HepG2 (cell line): Measurements from ENCODE around the gene CCDC8. TPM values are rescaled to one million over a fixed set of nuclear protein-coding genes. Genes with fewer than 3 reads are reported as not detected.
"Not testable (repeated sequence)": the region's sequence is repeated elsewhere in the genome, so short reads cannot be mapped to it uniquely, and the experiment has no call there.

Source experiments
- ATAC-seq: fragments of 200-7000 bp; cut with Tn5 transposase; 3 replicates; pipeline ENCODE4 v1.9.1; 2020; ENCODE audit warnings: mild to moderate bottlenecking, moderate library complexity
- BruUV-seq: library from RNA; stranded (reverse); fragments of 400-500 nt; replicated peaks from 2 replicates; lab custom pipeline; 2021; lab: Mats Ljungman, UMichigan
- CTCF ChIA-PET: fragments of 300-600 bp; formaldehyde crosslinking; extraction: SDS; loops from one replicate; lab custom pipeline; 2021; ENCODE audit warnings: low total read pairs, inconsistent platforms, low intra/inter-chr PET ratio; lab: Yijun Ruan, JAX
- POLR2A ChIA-PET: fragments of 350-600 bp; sonication (Branson Sonifier 250); formaldehyde crosslinking; loops from one replicate; lab custom pipeline; 2020; ENCODE audit warnings: antibody characterized with exemption, inconsistent platforms; lab: Yijun Ruan, JAX
- DNase-seq: peaks from one replicate; pipeline ENCODE4 v3.0.0-alpha.2; 2015; ENCODE audit warnings: low spot score
- FAIRE-seq: peaks from 3 replicates; lab custom pipeline; 2011; peaks lifted over from hg19 to GRCh38; lab: Jason Lieb, UNC
- H2AFZ ChIP-seq: one replicate; pipeline ENCODE4 v1.6.1; 2011; ENCODE audit warnings: low read length, inconsistent platforms
- H3K27ac ChIP-seq: fragments of 300-600 bp; 3 replicates; pipeline ENCODE4 v1.8.0; 2011; ENCODE audit warnings: mixed run types, mild to moderate bottlenecking, mixed read lengths, low read length, inconsistent platforms; ENCODE audit not compliant: insufficient read depth; ENCODE audit errors: extremely low read length
- H3K27me3 ChIP-seq, 2 experiments: fragments of 200-600 bp in 1 of 2; 2 replicates in 1 of 2; 3 replicates in 1 of 2; pipeline versions ENCODE4 v1.6.0 to v1.8.0; 2011; ENCODE audit warnings: low read length in 2 of 2, mild to moderate bottlenecking in 2 of 2, moderate library complexity in 2 of 2, inconsistent platforms in 1 of 2; ENCODE audit not compliant: insufficient read depth in 2 of 2, control insufficient read depth in 1 of 2
- H3K36me3 ChIP-seq, 2 experiments: fragments of 200-600 bp in 1 of 2; replicated peaks in 1 of 2; 2 replicates in 1 of 2; 3 replicates in 1 of 2; pipeline versions ENCODE4 v1.5.1 to v1.8.0; 2011; ENCODE audit warnings: low read length in 2 of 2, inconsistent platforms in 1 of 2; ENCODE audit not compliant: insufficient read depth in 2 of 2, control insufficient read depth in 1 of 2
- H3K4me1 ChIP-seq: 2 replicates; pipeline ENCODE4 v1.5.1; 2012; ENCODE audit warnings: low read length, inconsistent platforms; ENCODE audit not compliant: insufficient read depth
- H3K4me2 ChIP-seq: 2 replicates; pipeline ENCODE4 v1.6.0; 2011; ENCODE audit warnings: low read depth, low read length, inconsistent platforms
- H3K4me3 ChIP-seq, 3 experiments: fragments of 200-600 bp in 1 of 3; sonication (generic), shearing (Covaris generic) in 1 of 3; replicated peaks in 1 of 3; 2 replicates each; pipeline ENCODE4 v1.5.1; 2011 to 2016; ENCODE audit warnings: low read length in 3 of 3, inconsistent platforms in 2 of 3, low read depth in 2 of 3, mild to moderate bottlenecking in 2 of 3, control low read depth in 1 of 3, mixed read lengths in 1 of 3; ENCODE audit not compliant: insufficient read depth in 1 of 3
- H3K79me2 ChIP-seq: one replicate; pipeline ENCODE4 v1.6.1; 2011; ENCODE audit warnings: low read length, inconsistent platforms; ENCODE audit not compliant: insufficient read depth
- H3K9ac ChIP-seq: 2 replicates; pipeline ENCODE4 v1.6.0; 2011; ENCODE audit warnings: mild to moderate bottlenecking, low read depth, low read length, inconsistent platforms; ENCODE audit not compliant: insufficient read depth
- H3K9me3 ChIP-seq: 2 replicates; pipeline ENCODE4 v1.5.1; 2012; ENCODE audit warnings: mild to moderate bottlenecking, low read length
- H4K20me1 ChIP-seq: 2 replicates; pipeline ENCODE4 v1.6.0; 2011; ENCODE audit warnings: inconsistent platforms, mild to moderate bottlenecking, low read length, moderate library complexity; ENCODE audit not compliant: insufficient read depth
- CBX1 ChIP-seq: IDR thresholded peaks from one replicate; pipeline ENCODE4 v1.6.1; 2016; ENCODE audit warnings: antibody characterized with exemption, low read depth
- KDM1A ChIP-seq: IDR thresholded peaks from 2 replicates; pipeline ENCODE4 v1.6.1; 2016; ENCODE audit warnings: missing compliant biosample characterization
- ZNF230 ChIP-seq: sonication (generic); formaldehyde crosslinking; IDR thresholded peaks from 2 replicates; pipeline ENCODE4 v1.4.0; 2020; ENCODE audit warnings: mild to moderate bottlenecking, missing genetic modification reagents
- ZNF367 ChIP-seq: sonication (generic); formaldehyde crosslinking; IDR thresholded peaks from 2 replicates; pipeline ENCODE4 v1.4.0; 2020; ENCODE audit warnings: missing genetic modification reagents, borderline replicate concordance
- ZNF768 ChIP-seq: sonication (generic); formaldehyde crosslinking; IDR thresholded peaks from 2 replicates; pipeline ENCODE4 v1.4.0; 2020; ENCODE audit warnings: missing genetic modification reagents
- WGBS: methylation state at CpG from one replicate; pipeline ENCODE4 v1.1.6; 2017; ENCODE audit warnings: low lambda C conversion rate; 5-methylcytosine and 5-hydroxymethylcytosine counted together
- in situ Hi-C: cut with HindIII; loops from 2 replicates; pipeline ENCODE4 v1.10.0; 2017; ENCODE audit warnings: low pct_unique_long_range_greater_than_20kb; ENCODE audit not compliant: extremely low pct_ligation_motif_present
- intact Hi-C: fragments of 100-400 bp; cut with micrococcal nuclease; formaldehyde crosslinking; loops from one replicate; pipeline ENCODE4 v1.10.0; 2022; ENCODE audit not compliant: unreplicated experiment
- polyA plus RNA-seq, 8 experiments: library from polyadenylated mRNA; depleted of rRNA in 3 of 8; stranded (reverse) in 7 of 8; unstranded in 1 of 8; fragments of >200 nt; fragmentation: Illumina TruSeq in 4 of 8; extraction: Trizol in 4 of 8; gene quantifications; 2 replicates each; pipeline versions ENCODE4 v1.2.1 to v1.2.3, GENCODE V29; 2011 to 2016; ENCODE audit warnings: low read depth in 4 of 8, missing spikeins in 1 of 8, mixed read lengths in 1 of 8; ENCODE audit not compliant: insufficient read depth in 1 of 8
- total RNA-seq, 5 experiments: library from RNA; depleted of rRNA; stranded (reverse); fragments of >200 nt; fragmentation: Illumina TruSeq; extraction: Trizol; gene quantifications; 2 replicates each; pipeline ENCODE4 v1.2.3, GENCODE V29; 2016; ENCODE audit warnings: low read depth in 1 of 5

The CCDC8 gene
- total and polyA plus RNA-seq, 2 of the 13 experiments (the other 11 are each of a cell fraction or from before 2014, with no cell fraction given), result 0.04 TPM; not detected in 1

DNA sequence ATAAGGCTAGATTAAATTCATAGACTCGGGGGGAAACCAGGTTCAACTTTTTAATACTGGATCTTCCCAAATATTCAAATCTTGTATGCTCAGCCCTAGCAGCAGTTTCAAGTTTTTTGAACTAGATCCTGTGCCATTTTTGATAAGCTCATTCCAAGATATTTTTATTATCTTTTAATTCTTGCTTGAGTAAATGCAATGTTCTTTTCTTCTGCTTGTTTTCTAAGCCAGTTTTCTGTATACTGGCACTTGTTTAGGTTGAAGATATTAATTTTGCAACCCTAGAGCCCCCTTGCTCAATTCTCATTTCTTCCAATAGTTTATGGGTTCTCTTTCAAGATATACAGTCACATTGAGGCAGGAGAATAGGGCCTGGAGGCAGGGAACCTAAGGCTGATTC is 28.5 kb upstream of the CCDC8 start (continued):
- TF ChIP-seq ZNF367 (CRISPR knock-in tag) (no peak), KDM1A (no peak)

DNA sequence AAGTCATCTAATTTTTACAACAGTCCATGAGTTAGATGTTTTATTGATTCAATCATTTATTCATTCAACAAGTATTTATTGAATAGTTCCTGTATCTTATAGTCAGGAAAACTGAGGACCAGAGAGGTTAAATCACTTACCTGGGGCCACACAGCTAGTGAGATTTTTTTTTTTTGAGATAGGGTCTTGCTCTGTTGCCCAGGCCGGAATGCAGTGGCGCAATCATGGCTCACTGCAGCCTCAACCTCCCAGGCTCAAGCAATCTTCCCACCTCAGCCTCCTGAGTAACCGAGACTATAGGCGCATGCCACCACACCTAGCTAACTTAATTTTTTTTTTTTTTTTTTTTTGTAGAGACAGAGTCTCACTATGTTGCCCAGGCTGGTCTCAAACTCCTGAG is 22.3 kb upstream of the CCDC8 start:
- H2AFZ ChIP-seq, intact Hi-C loops, ATAC-seq, POLR2A ChIA-PET, in situ Hi-C loops, H3K36me3 ChIP-seq, H3K27me3 ChIP-seq, CTCF ChIA-PET, H3K9ac ChIP-seq, H4K20me1 ChIP-seq, H3K27ac ChIP-seq, H3K79me2 ChIP-seq, BruUV-seq, H3K4me3 ChIP-seq, H3K4me2 ChIP-seq, H3K9me3 ChIP-seq, FAIRE-seq, DNase-seq, H3K4me1 ChIP-seq: not testable (repeated sequence)
- 54% methylated on average over 4 of the region's 4 CpGs for WGBS
- TF ChIP-seq ZNF768, result peak; percentile 65

DNA sequence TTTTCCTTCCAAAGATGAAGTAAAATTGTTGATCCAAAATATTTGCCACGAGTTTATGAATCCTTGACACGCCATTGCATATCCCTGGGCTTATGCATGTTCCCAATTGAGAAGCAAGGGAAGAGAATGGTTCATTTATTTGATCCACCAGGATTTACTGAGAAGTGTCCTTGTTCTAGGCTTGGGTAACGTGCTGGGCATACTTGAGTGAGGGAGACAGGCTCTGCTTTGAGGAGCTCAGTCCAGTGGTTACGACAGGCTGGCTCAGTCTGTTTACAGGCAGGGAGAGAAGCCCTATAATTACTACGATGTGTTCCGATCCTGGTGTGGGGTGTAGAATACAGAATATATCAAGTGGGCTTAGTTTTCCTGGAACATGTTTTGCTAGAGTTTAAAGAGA is 21.6 kb upstream of the CCDC8 start:
- no peak overlapping the region for H3K9ac ChIP-seq
- CTCF ChIA-PET, result no interaction called here
- in situ Hi-C loops (no loop called here), intact Hi-C loops (no loop called here)
- TF ChIP-seq ZNF230, result no peak
- TF ChIP-seq CBX1, result no peak
- peaks cover 0 to 3% of the 10 kb centered on the region in 2 experiments; a peak in 1 of 5 replicates for H3K27me3 ChIP-seq
- FAIRE-seq (no peak), DNase-seq (no peak), ATAC-seq (no peak)
- H3K4me1 ChIP-seq, result peaks cover 9% of the 10 kb centered on the region; the same call in 1 of the 2 replicates
- no peak overlapping the region for H3K4me2 ChIP-seq
- H3K36me3 ChIP-seq, result no peaks in the 10 kb centered on the region
- WGBS, result 42% methylated on average over 6 of the region's 6 CpGs
- no peak overlapping the region for H2AFZ ChIP-seq
- no peaks in the 10 kb centered on the region for H3K79me2 ChIP-seq
- no peak overlapping the region for H3K4me3 ChIP-seq
- H3K27ac ChIP-seq, result no peak overlapping the region
- POLR2A ChIA-PET, result no interaction called here
- no peaks in the 10 kb centered on the region for H4K20me1 ChIP-seq
- no TSS peak for BruUV-seq
- no peaks in the 10 kb centered on the region for H3K9me3 ChIP-seq

- H3K27me3 ChIP-seq, H3K4me2 ChIP-seq, FAIRE-seq, CTCF ChIA-PET, H3K4me3 ChIP-seq, H3K79me2 ChIP-seq, BruUV-seq, H3K36me3 ChIP-seq, DNase-seq, in situ Hi-C loops, H3K27ac ChIP-seq, H3K9ac ChIP-seq, ATAC-seq, H2AFZ ChIP-seq, POLR2A ChIA-PET, H3K9me3 ChIP-seq, H4K20me1 ChIP-seq: not testable (repeated sequence)
- intact Hi-C loops, result loop anchor here (5.0 kb wide), 1 partner anchor 36 kb away; no protein-coding TSS in a partner anchor
- peaks cover 10% of the 10 kb centered on the region; the same call in 1 of the 2 replicates for H3K4me1 ChIP-seq
- 40% methylated on average over 7 of the region's 7 CpGs for WGBS
Observed at GRCh38 chr19:46433470-46433869, 20.1 kb upstream of the CCDC8 start.
